SK-N-SH (cell line): ENCODE measurements around the gene FAM117B. TPM values are rescaled to one million over a fixed set of nuclear protein-coding genes. Genes with fewer than 3 reads are reported as not detected.
"Not testable (repeated sequence)": the region's sequence is repeated elsewhere in the genome, so short reads cannot be mapped to it uniquely, and the experiment has no call there.

ENCODE experiments used
- CTCF ChIA-PET: fragments of 300-600, 350-600 bp; formaldehyde crosslinking; extraction: SDS; loops from one replicate; lab custom pipeline; 2021; lab: Yijun Ruan, JAX
- POLR2A ChIA-PET: fragments of 350-600 bp; sonication (Branson Sonifier 250); formaldehyde crosslinking; extraction: SDS; loops from one replicate; lab custom pipeline; 2020; ENCODE audit warnings: antibody characterized with exemption, inconsistent platforms; lab: Yijun Ruan, JAX
- DNase-seq: peaks from one replicate; pipeline ENCODE4 v3.0.0; 2012
- H2AFZ ChIP-seq: fragments of 200-600 bp; sonication (generic); 2 replicates; pipeline ENCODE4 v1.8.1; 2016; ENCODE audit warnings: antibody characterized with exemption, mild to moderate bottlenecking, low read depth
- H3F3A ChIP-seq: fragments of 200-600 bp; sonication (generic); replicated peaks from 2 replicates; pipeline ENCODE3; 2016; ENCODE audit warnings: antibody characterized with exemption, mild to moderate bottlenecking; ENCODE audit not compliant: insufficient read depth
- H3K27ac ChIP-seq, 2 experiments: fragments of 200-500 bp in 1 of 2; fragments of 200-600 bp in 1 of 2; sonication (Bioruptor generic) in 1 of 2; sonication (generic), shearing (Covaris generic) in 1 of 2; 2 replicates each; pipeline versions ENCODE4 v1.5.1 to v1.6.1; 2014 to 2016; ENCODE audit warnings: low read depth in 2 of 2, inconsistent platforms in 1 of 2, low read length in 1 of 2, mild to moderate bottlenecking in 1 of 2, mixed read lengths in 1 of 2
- H3K27me3 ChIP-seq: fragments of 200-600 bp; sonication (generic), shearing (Covaris generic); 2 replicates; pipeline ENCODE4 v1.6.1; 2016; ENCODE audit warnings: mixed run types; ENCODE audit not compliant: insufficient read depth
- H3K36me3 ChIP-seq, 2 experiments: fragments of 200-500 bp in 1 of 2; fragments of 200-600 bp in 1 of 2; sonication (Bioruptor generic) in 1 of 2; sonication (generic) in 1 of 2; replicated peaks in 1 of 2; 2 replicates each; pipeline versions ENCODE3 to v1.5.1; 2014 to 2016; ENCODE audit warnings: low read length in 1 of 2, mild to moderate bottlenecking in 1 of 2; ENCODE audit not compliant: insufficient read depth in 2 of 2, control insufficient read depth in 1 of 2
- H3K4me1 ChIP-seq, 2 experiments: fragments of 200-500 bp in 1 of 2; fragments of 200-600 bp in 1 of 2; sonication (Bioruptor generic) in 1 of 2; sonication (generic), shearing (Covaris generic) in 1 of 2; 2 replicates each; pipeline versions ENCODE4 v1.5.1 to v1.6.1; 2014 to 2016; ENCODE audit warnings: low read depth in 1 of 2, low read length in 1 of 2, mixed run types in 1 of 2; ENCODE audit not compliant: insufficient read depth in 2 of 2, control insufficient read depth in 1 of 2
- H3K4me2 ChIP-seq: fragments of 200-600 bp; sonication (generic), shearing (Covaris generic); 2 replicates; pipeline ENCODE4 v1.6.1; 2017; ENCODE audit warnings: mixed run types
- H3K4me3 ChIP-seq, 2 experiments: fragments of 200-500 bp in 1 of 2; fragments of 200-600 bp in 1 of 2; sonication (Bioruptor generic) in 1 of 2; sonication (generic), shearing (Covaris generic) in 1 of 2; 2 replicates each; pipeline versions ENCODE4 v1.5.1 to v1.8.1; 2014 to 2016; ENCODE audit warnings: low read depth in 2 of 2, inconsistent platforms in 1 of 2, low read length in 1 of 2, mild to moderate bottlenecking in 1 of 2, mixed read lengths in 1 of 2, moderate library complexity in 1 of 2
- H3K79me2 ChIP-seq: fragments of 200-600 bp; sonication (generic); 2 replicates; pipeline ENCODE4 v1.8.1; 2017; ENCODE audit warnings: mild to moderate bottlenecking; ENCODE audit not compliant: insufficient read depth
- H3K9ac ChIP-seq: fragments of 200-600 bp; sonication (generic); 2 replicates; pipeline ENCODE4 v1.6.1; 2017; ENCODE audit warnings: mixed run types
- H3K9me2 ChIP-seq: fragments of 200-600 bp; sonication (generic); 2 replicates; pipeline ENCODE4 v1.6.1; 2017; ENCODE audit warnings: mixed run types
- H3K9me3 ChIP-seq: fragments of 200-600 bp; sonication (generic); 2 replicates; pipeline ENCODE4 v1.6.1; 2017; ENCODE audit warnings: mixed run types, mild to moderate bottlenecking, moderate library complexity
- H4K20me1 ChIP-seq: fragments of 200-600 bp; sonication (generic); 2 replicates; pipeline ENCODE4 v1.6.1; 2017; ENCODE audit warnings: mild to moderate bottlenecking, mixed run types; ENCODE audit not compliant: insufficient read depth
- EP300 ChIP-seq, 2 experiments: IDR thresholded peaks; 2 replicates each; pipeline versions ENCODE4 v1.4.0 to v1.6.1; 2012; ENCODE audit warnings: borderline replicate concordance in 1 of 2, low read depth in 1 of 2, low read length in 1 of 2
- FOSL2 ChIP-seq: IDR thresholded peaks from 2 replicates; pipeline ENCODE4 v1.4.0; 2012; ENCODE audit warnings: low read depth, mild to moderate bottlenecking, moderate library complexity, borderline replicate concordance
- FOXJ3 ChIP-seq: sonication (generic); formaldehyde crosslinking; IDR thresholded peaks from 2 replicates; pipeline ENCODE4 v1.5.1; 2020; ENCODE audit warnings: mild to moderate bottlenecking, missing genetic modification reagents
- FOXM1 ChIP-seq: IDR thresholded peaks from 2 replicates; pipeline ENCODE4 v1.4.0; 2012; ENCODE audit warnings: low read depth, mild to moderate bottlenecking
- GABPA ChIP-seq: IDR thresholded peaks from 2 replicates; pipeline ENCODE4 v1.4.0; 2012; ENCODE audit warnings: low read depth, mild to moderate bottlenecking
- JUND ChIP-seq: IDR thresholded peaks from 2 replicates; pipeline ENCODE4 v1.4.0; 2012
- MXI1 ChIP-seq: IDR thresholded peaks from 2 replicates; pipeline ENCODE4 v1.6.1; 2012; ENCODE audit warnings: mild to moderate bottlenecking, low read depth, low read length, improper control_type of control experiment
- NFIC ChIP-seq: IDR thresholded peaks from 2 replicates; pipeline ENCODE4 v1.4.0; 2012; ENCODE audit warnings: borderline replicate concordance
- POLR2AphosphoS5 ChIP-seq: IDR thresholded peaks from 2 replicates; pipeline ENCODE4 v1.6.1; 2012; ENCODE audit warnings: low read depth, low read length
- RCOR1 ChIP-seq: fragments of 150-350 bp; IDR thresholded peaks from 2 replicates; pipeline ENCODE4 v1.6.1; 2017; ENCODE audit warnings: antibody characterized with exemption, low read length
- REST ChIP-seq: IDR thresholded peaks from 2 replicates; pipeline ENCODE4 v1.6.1; 2012; ENCODE audit warnings: mild to moderate bottlenecking, low read depth, low read length, moderate library complexity
- WGBS: methylation state at CpG from one replicate; pipeline ENCODE4 v1.1.6; 2017; ENCODE audit warnings: low lambda C conversion rate; 5-methylcytosine and 5-hydroxymethylcytosine counted together
- polyA plus RNA-seq, 3 experiments: library from polyadenylated mRNA; depleted of rRNA; stranded (reverse); fragments of >200 nt; gene quantifications; 2 replicates each; pipeline ENCODE4 v1.2.3, GENCODE V29; 2012

Gene FAM117B
- polyA plus RNA-seq, 1 of the 3 experiments (the other 2 are of a cell fraction), result 0.90 TPM

GRCh38 chr2:202671317-202672035, 36.7 kb downstream of the FAM117B start:
- DNase-seq, result no peak
- WGBS, result 98% methylated on average over 3 of the region's 3 CpGs
- Histone ChIP-seq H3K36me3 (no peaks in the 10 kb centered on the region), H3K4me1 (peaks cover 0 to 7% of the 10 kb centered on the region in 2 experiments; a peak in 1 of 4 replicates), H3K27ac (no peak overlapping the region), H3K4me3 (no peak overlapping the region), H3K9me2 (no peaks in the 10 kb centered on the region), H3K79me2 (no peaks in the 10 kb centered on the region), H3K9ac (no peak overlapping the region), H3K27me3 (no peaks in the 10 kb centered on the region), H3K9me3 (no peaks in the 10 kb centered on the region), H3K4me2 (no peak overlapping the region), H2AFZ (no peak overlapping the region), H3F3A (no peaks in the 10 kb centered on the region), H4K20me1 (no peaks in the 10 kb centered on the region)
- no peak for TF ChIP-seq FOSL2
- TF ChIP-seq RCOR1, result no peak
- TF ChIP-seq EP300 (IDR thresholded peaks at IDR 0.05; ENCODE audit: borderline replicate concordance in 1 of 2, low read depth in 1 of 2, low read length in 1 of 2), result no peak
- no peak for TF ChIP-seq FOXM1
- TF ChIP-seq MXI1, result no peak
- TF ChIP-seq POLR2AphosphoS5, result no peak
- TF ChIP-seq JUND, result no peak
- TF ChIP-seq NFIC, result no peak
- no peak for TF ChIP-seq REST
- no peak for TF ChIP-seq FOXJ3 (CRISPR knock-in tag)
- TF ChIP-seq GABPA, result no peak
- POLR2A ChIA-PET, result no interaction called here
- CTCF ChIA-PET, result no interaction called here

- H4K20me1 ChIP-seq, H3K27me3 ChIP-seq, H3K4me3 ChIP-seq, H3K79me2 ChIP-seq, DNase-seq, H3K9ac ChIP-seq, H3K27ac ChIP-seq, H2AFZ ChIP-seq, H3K4me2 ChIP-seq, H3F3A ChIP-seq, H3K36me3 ChIP-seq, H3K9me2 ChIP-seq, CTCF ChIA-PET, H3K9me3 ChIP-seq, POLR2A ChIA-PET, H3K4me1 ChIP-seq: not testable (repeated sequence)
- WGBS, result 90% methylated on average over 6 of the region's 6 CpGs
These were observed 40.3 kb downstream of the FAM117B start for GRCh38 chr2:202675097-202675496.
